K562 (cell line): Measurements from ENCODE around the gene RSPH6A. TPM values are rescaled to one million over a fixed set of nuclear protein-coding genes. Genes with fewer than 3 reads are reported as not detected.

Source experiments
- BACH1 ChIP-seq: fragments of 200-800 bp; sonication (Bioruptor generic); IDR thresholded peaks from 2 replicates; pipeline ENCODE4 v1.6.1; 2016; ENCODE audit warnings: missing genetic modification characterization, missing compliant biosample characterization
- GABPA ChIP-seq: fragments of 200-800 bp; sonication (Bioruptor generic); conservative IDR thresholded peaks from 2 replicates; pipeline ENCODE4 v1.6.1; 2016; ENCODE audit warnings: low read depth, missing genetic modification characterization, missing compliant biosample characterization
- GATAD2A ChIP-seq: fragments of 450-650 bp; IDR thresholded peaks from 2 replicates; pipeline ENCODE4 v1.6.1; 2017
- HNRNPLL ChIP-seq: fragments of 200-400 bp; formaldehyde crosslinking; IDR thresholded peaks from 2 replicates; pipeline ENCODE4 v1.6.1; 2017; ENCODE audit warnings: low read length, low read depth, mild to moderate bottlenecking; ENCODE audit not compliant: poor library complexity, severe bottlenecking
- NCOA1 ChIP-seq: fragments of 450-650 bp; IDR thresholded peaks from 2 replicates; pipeline ENCODE4 v1.6.1; 2016; ENCODE audit warnings: low read depth
- NEUROD1 ChIP-seq: fragments of 150-350 bp; IDR thresholded peaks from 2 replicates; pipeline ENCODE4 v1.6.1; 2014; ENCODE audit warnings: borderline replicate concordance, low read length, low read depth; ENCODE audit not compliant: partially characterized antibody
- RAD21 ChIP-seq, 2 experiments: fragments of 250-450 bp in 1 of 2; fragments of 450-650 bp in 1 of 2; sonication (Bioruptor Pico) in 1 of 2; formaldehyde crosslinking in 1 of 2; IDR thresholded peaks in 1 of 2; conservative IDR thresholded peaks in 1 of 2; 2 replicates each; pipeline versions ENCODE4 v1.4.0 to v1.8.0; 2020 to 2022; ENCODE audit warnings: mild to moderate bottlenecking in 2 of 2, moderate library complexity in 1 of 2
- SMARCC2 ChIP-seq: fragments of 450-650 bp; IDR thresholded peaks from 2 replicates; pipeline ENCODE4 v1.6.1; 2017; ENCODE audit warnings: antibody characterized with exemption, moderate library complexity, mild to moderate bottlenecking, low read depth
- TRIM24 ChIP-seq, 2 experiments: fragments of 450-650 bp; IDR thresholded peaks; 2 replicates each; pipeline ENCODE4 v1.6.1; 2016
- ZFP91 ChIP-seq: sonication (generic); formaldehyde crosslinking; IDR thresholded peaks from 2 replicates; pipeline ENCODE4 v1.8.0; 2022; ENCODE audit warnings: mild to moderate bottlenecking, missing genetic modification reagents
- ZNF347 ChIP-seq: fragments of 450-650 bp; formaldehyde crosslinking; IDR thresholded peaks from 2 replicates; pipeline ENCODE4 v1.4.0; 2020; ENCODE audit warnings: low read depth, mild to moderate bottlenecking, moderate library complexity
- ZNF407 ChIP-seq: fragments of 450-650 bp; IDR thresholded peaks from 2 replicates; pipeline ENCODE4 v1.6.1; 2016; ENCODE audit warnings: low read depth
- ZNF717 ChIP-seq: fragments of 250-450 bp; sonication (Bioruptor Pico); IDR thresholded peaks from 2 replicates; pipeline ENCODE4 v1.5.0; 2021
- polyA plus RNA-seq, 8 experiments: library from polyadenylated mRNA; depleted of rRNA in 4 of 8; stranded (reverse) in 5 of 8; unstranded in 3 of 8; fragments of >200 nt; fragmentation: Nextera tagmentation in 2 of 8; fragmentation: Illumina TruSeq in 1 of 8; extraction: Ambion mirVana in 2 of 8; extraction: Trizol in 1 of 8; gene quantifications; 2 replicates each; pipeline versions ENCODE4 v1.2.1 to v1.2.3, GENCODE V29; 2011 to 2014; ENCODE audit warnings: inconsistent platforms in 1 of 8, missing spikeins in 1 of 8
- total RNA-seq, 7 experiments: library from RNA; depleted of rRNA in 6 of 7; stranded (reverse); fragments of >200 nt in 6 of 7; fragmentation: Illumina TruSeq in 2 of 7; extraction: Trizol in 2 of 7; gene quantifications; 2 replicates each; pipeline versions ENCODE4 v1.2.1 to v1.2.3, GENCODE V29; 2011 to 2021; ENCODE audit warnings: low replicate concordance in 1 of 7
- TF ChIP-seq, protein P1 (sequence below): fragments of 450-650 bp; IDR thresholded peaks from 2 replicates; pipeline ENCODE4 v1.6.1; 2017; ENCODE audit warnings: antibody characterized with exemption, mild to moderate bottlenecking

The RSPH6A gene
- total and polyA plus RNA-seq, 9 of the 15 experiments (the other 6 are each of a cell fraction or from before 2014, with no cell fraction given) = 0.03 to 0.15 (median 0.07) TPM; not detected in 5

DNA sequence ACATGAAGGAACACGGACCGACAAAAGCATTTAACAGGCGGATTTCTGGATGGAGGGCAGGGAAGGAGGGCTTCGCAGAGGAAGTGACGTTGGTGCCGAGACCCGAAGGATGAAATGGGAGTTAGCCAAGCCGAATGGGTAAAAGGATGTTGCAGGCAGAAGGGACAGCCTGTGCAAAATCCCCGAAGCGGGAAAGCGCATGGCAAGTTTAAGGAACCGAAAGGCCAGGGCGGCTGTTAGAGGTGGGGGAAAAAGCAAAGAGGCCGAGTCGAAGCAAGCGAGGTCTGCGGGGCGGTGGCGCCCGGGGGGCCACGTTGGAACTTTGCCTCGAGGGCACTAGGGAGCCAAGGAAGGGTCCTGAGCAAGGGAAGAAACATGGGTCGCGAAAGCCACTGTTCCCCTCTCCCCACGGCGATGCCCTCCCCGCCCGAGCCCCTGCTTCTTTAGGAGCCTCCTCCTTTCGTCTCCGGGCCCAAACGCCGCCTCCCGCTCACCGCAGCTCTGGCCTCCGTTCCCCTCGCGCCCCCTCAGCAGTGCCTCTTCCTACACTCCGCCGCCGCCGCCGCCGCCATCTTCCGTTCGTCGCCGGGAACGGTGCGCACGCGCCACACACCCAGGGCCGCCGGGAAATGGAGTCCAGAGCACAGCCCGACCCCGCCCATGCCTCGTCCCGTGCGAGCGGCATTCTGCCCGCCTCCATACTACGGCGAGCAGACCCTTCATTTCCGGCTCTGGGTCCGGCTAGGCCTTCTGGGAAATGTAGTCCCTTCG, 47.6 kb upstream of the RSPH6A start, which contains the start of gene SYMPK (continued):
- peak; percentile 88 for TF ChIP-seq ZNF407
- TF ChIP-seq ZNF717 (CRISPR knock-in tag) = no peak
- TF ChIP-seq HNRNPLL = peak; percentile 53
- no peak for TF ChIP-seq BACH1 (tag)
- no peak for TF ChIP-seq ZNF347 (CRISPR knock-in tag)
- TF ChIP-seq, protein P1, sequence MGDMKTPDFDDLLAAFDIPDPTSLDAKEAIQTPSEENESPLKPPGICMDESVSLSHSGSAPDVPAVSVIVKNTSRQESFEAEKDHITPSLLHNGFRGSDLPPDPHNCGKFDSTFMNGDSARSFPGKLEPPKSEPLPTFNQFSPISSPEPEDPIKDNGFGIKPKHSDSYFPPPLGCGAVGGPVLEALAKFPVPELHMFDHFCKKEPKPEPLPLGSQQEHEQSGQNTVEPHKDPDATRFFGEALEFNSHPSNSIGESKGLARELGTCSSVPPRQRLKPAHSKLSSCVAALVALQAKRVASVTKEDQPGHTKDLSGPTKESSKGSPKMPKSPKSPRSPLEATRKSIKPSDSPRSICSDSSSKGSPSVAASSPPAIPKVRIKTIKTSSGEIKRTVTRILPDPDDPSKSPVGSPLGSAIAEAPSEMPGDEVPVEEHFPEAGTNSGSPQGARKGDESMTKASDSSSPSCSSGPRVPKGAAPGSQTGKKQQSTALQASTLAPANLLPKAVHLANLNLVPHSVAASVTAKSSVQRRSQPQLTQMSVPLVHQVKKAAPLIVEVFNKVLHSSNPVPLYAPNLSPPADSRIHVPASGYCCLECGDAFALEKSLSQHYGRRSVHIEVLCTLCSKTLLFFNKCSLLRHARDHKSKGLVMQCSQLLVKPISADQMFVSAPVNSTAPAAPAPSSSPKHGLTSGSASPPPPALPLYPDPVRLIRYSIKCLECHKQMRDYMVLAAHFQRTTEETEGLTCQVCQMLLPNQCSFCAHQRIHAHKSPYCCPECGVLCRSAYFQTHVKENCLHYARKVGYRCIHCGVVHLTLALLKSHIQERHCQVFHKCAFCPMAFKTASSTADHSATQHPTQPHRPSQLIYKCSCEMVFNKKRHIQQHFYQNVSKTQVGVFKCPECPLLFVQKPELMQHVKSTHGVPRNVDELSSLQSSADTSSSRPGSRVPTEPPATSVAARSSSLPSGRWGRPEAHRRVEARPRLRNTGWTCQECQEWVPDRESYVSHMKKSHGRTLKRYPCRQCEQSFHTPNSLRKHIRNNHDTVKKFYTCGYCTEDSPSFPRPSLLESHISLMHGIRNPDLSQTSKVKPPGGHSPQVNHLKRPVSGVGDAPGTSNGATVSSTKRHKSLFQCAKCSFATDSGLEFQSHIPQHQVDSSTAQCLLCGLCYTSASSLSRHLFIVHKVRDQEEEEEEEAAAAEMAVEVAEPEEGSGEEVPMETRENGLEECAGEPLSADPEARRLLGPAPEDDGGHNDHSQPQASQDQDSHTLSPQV = no peak; the same call in 1 of the 2 replicates
- no peak for TF ChIP-seq RAD21 (CRISPR knock-in tag; conservative IDR thresholded peaks at IDR 0.05 in 1 of 2, IDR thresholded peaks at IDR 0.05 in 1 of 2)
- TF ChIP-seq GABPA (tag) = peak; percentile 97
- no peak for TF ChIP-seq NCOA1
- no peak for TF ChIP-seq TRIM24 (IDR thresholded peaks at IDR 0.05)
- no peak for TF ChIP-seq ZFP91 (CRISPR knock-in tag)
- no peak for TF ChIP-seq SMARCC2
- TF ChIP-seq NEUROD1 = no peak
- no peak for TF ChIP-seq GATAD2A
